Mucosa of descending colon (tissue), 3 donors: Measurements from ENCODE around the gene KIAA0825. TPM values are rescaled to one million over a fixed set of nuclear protein-coding genes. Genes with fewer than 3 reads are reported as not detected.
"Not testable (repeated sequence)": the region's sequence is repeated elsewhere in the genome, so short reads cannot be mapped to it uniquely, and the experiment has no call there.

Experiments
- ATAC-seq: fragments of 200-7000 bp; cut with Tn5 transposase; one replicate; pipeline ENCODE4 v1.9.1; 2020; ENCODE audit warnings: mild to moderate bottlenecking, moderate library complexity
- DNase-seq, 3 donors: peaks; one replicate each; pipeline ENCODE4 v3.0.0-alpha.2; 2020
- H3K36me3 ChIP-seq: fragments of 200-600 bp; one replicate; pipeline ENCODE4 v1.8.0; 2021; ENCODE audit warnings: low read depth, mild to moderate bottlenecking
- H3K4me1 ChIP-seq: fragments of 200-600 bp; one replicate; pipeline ENCODE4 v1.8.0; 2021; ENCODE audit warnings: low read depth, mild to moderate bottlenecking
- H3K4me3 ChIP-seq: fragments of 200-600 bp; one replicate; pipeline ENCODE4 v1.8.0; 2021; ENCODE audit warnings: mild to moderate bottlenecking
- H3K9me3 ChIP-seq: fragments of 200-600 bp; one replicate; pipeline ENCODE4 v1.8.0; 2021; ENCODE audit warnings: mild to moderate bottlenecking
- CTCF ChIP-seq: fragments of 200-600 bp; IDR thresholded peaks from one replicate; pipeline ENCODE4 v1.8.0; 2022; ENCODE audit warnings: antibody characterized with exemption, mild to moderate bottlenecking
- intact Hi-C, 2 donors: fragments of 100-400 bp; cut with DNase I in 1 of 2; cut with micrococcal nuclease in 1 of 2; formaldehyde crosslinking; loops; one replicate each; pipeline versions ENCODE4 v1.11.0 to v1.11.1; 2022; cut with DNase I, micrococcal nuclease
- total RNA-seq, 3 donors: library from RNA; stranded (reverse); fragmentation: NEBNext Ultra II Directional in 2 of 3; extraction: Animal tissue kit (Norgen Biotek cat#: 25700) in 2 of 3; gene quantifications; one replicate each; pipeline versions ENCODE4 v1.2.1 to v1.2.4, GENCODE V29; 2021 to 2023
- donor health status: DM: no; HTN: no; CAD: no; lungs with moderate emphysema.
- donor health status: DM: no; HTN: no; CAD: no.
- donor health status: DM: no; HTN: yes; CAD: no.

KIAA0825 gene
- total RNA-seq, 3 donors from 2014 or later, result 2.6 to 3.6 (median 3.1) TPM

GRCh38 chr5:94161801-94162200 lies 456.6 kb downstream of the KIAA0825 start:
- intact Hi-C loops, result no loop called here
- no peak for DNase-seq
- TF ChIP-seq CTCF, result no peak
- no peak overlapping the region for H3K4me3 ChIP-seq
- ATAC-seq, result no peak
- H3K9me3 ChIP-seq, result no peaks in the 10 kb centered on the region
- H3K36me3 ChIP-seq, result no peaks in the 10 kb centered on the region
- H3K4me1 ChIP-seq, result no peaks in the 10 kb centered on the region

GRCh38 chr5:94159144-94159543 lies 459.3 kb downstream of the KIAA0825 start:
- Histone ChIP-seq H3K36me3 (no peaks in the 10 kb centered on the region), H3K4me1 (no peaks in the 10 kb centered on the region), H3K4me3 (no peak overlapping the region), H3K9me3 (no peaks in the 10 kb centered on the region)
- no peak for ATAC-seq
- TF ChIP-seq CTCF, result no peak
- intact Hi-C loops, result no loop called here
- no peak for DNase-seq

- ATAC-seq, result no peak
- Histone ChIP-seq H3K4me3 (no peak overlapping the region), H3K4me1 (no peaks in the 10 kb centered on the region), H3K36me3 (no peaks in the 10 kb centered on the region), H3K9me3 (no peaks in the 10 kb centered on the region)
- no peak for DNase-seq
- intact Hi-C loops, result no loop called here
- TF ChIP-seq CTCF, result no peak
These were observed 460.5 kb downstream of the KIAA0825 start for GRCh38 chr5:94157704-94158539.

- no peak overlapping the region for H3K4me3 ChIP-seq
- DNase-seq (no peak), ATAC-seq (no peak)
- intact Hi-C loops, result no loop called here
- TF ChIP-seq CTCF, result no peak
- H3K36me3 ChIP-seq, result no peaks in the 10 kb centered on the region
- no peaks in the 10 kb centered on the region for H3K4me1 ChIP-seq
- peaks cover 2% of the 10 kb centered on the region for H3K9me3 ChIP-seq
These were observed 463.7 kb downstream of the KIAA0825 start for GRCh38 chr5:94154672-94155071.

GRCh38 chr5:94153736-94154450 lies 464.5 kb downstream of the KIAA0825 start:
- Histone ChIP-seq H3K4me3 (no peak overlapping the region), H3K36me3 (no peaks in the 10 kb centered on the region), H3K9me3 (peaks cover 2% of the 10 kb centered on the region), H3K4me1 (no peaks in the 10 kb centered on the region)
- ATAC-seq (no peak), DNase-seq (no peak)
- no peak for TF ChIP-seq CTCF
- intact Hi-C loops, result no loop called here

- intact Hi-C loops, result not testable (repeated sequence)
These were observed 474.8 kb downstream of the KIAA0825 start for GRCh38 chr5:94143621-94144020.

More at GRCh38 chr5:94143621-94144020, 474.8 kb downstream of the KIAA0825 start:
- not testable (repeated sequence) for DNase-seq, H3K36me3 ChIP-seq, H3K4me3 ChIP-seq, H3K4me1 ChIP-seq, H3K9me3 ChIP-seq, ATAC-seq
